K562 (cell line): ENCODE results near the gene SEC24A. TPM values are rescaled to one million over a fixed set of nuclear protein-coding genes. Genes with fewer than 3 reads are reported as not detected.

Experiments used
- ATAC-seq: fragments of 200-7000 bp; cut with Tn5 transposase; 3 replicates; pipeline ENCODE4 v1.9.1; 2020; ENCODE audit warnings: moderate library complexity
- BruUV-seq: library from RNA; stranded (reverse); fragments of 400-500 nt; replicated peaks from 2 replicates; lab custom pipeline; 2021; lab: Mats Ljungman, UMichigan
- CTCF ChIA-PET: fragments of 300-600 bp; formaldehyde crosslinking; extraction: SDS; loops from one replicate; lab custom pipeline; 2021; ENCODE audit warnings: low intra/inter-chr PET ratio; lab: Yijun Ruan, JAX
- POLR2A ChIA-PET: fragments of 300-600, 350-650 bp; sonication (Branson Sonifier 250); formaldehyde crosslinking; extraction: SDS; loops from one replicate; lab custom pipeline; 2021; ENCODE audit warnings: antibody characterized with exemption, inconsistent platforms; lab: Yijun Ruan, JAX
- DNase-seq, 4 experiments: peaks; one replicate each; pipeline versions ENCODE4 v3.0.0 to v3.0.0-alpha.2; 2011 to 2018; ENCODE audit warnings: low spot score in 3 of 4, mixed read lengths in 3 of 4; ENCODE audit errors: extremely low read depth in 1 of 4
- FAIRE-seq: peaks from 2 replicates; lab custom pipeline; 2011; peaks lifted over from hg19 to GRCh38; lab: Jason Lieb, UNC
- H2AFZ ChIP-seq: 2 replicates; pipeline ENCODE4 v1.6.0; 2011; ENCODE audit warnings: low read depth, low read length, control low read depth, inconsistent platforms
- H3K27ac ChIP-seq: fragments of 200-600 bp; 3 replicates; pipeline ENCODE4 v1.8.0; 2011; ENCODE audit warnings: low read depth, mild to moderate bottlenecking, control low read depth, inconsistent platforms, low read length, moderate library complexity, mixed read lengths; ENCODE audit errors: extremely low read depth
- H3K27me3 ChIP-seq, 2 experiments: fragments of 300-600 bp in 1 of 2; 2 replicates in 1 of 2; 3 replicates in 1 of 2; pipeline versions ENCODE4 v1.6.0 to v1.8.0; 2011; ENCODE audit warnings: inconsistent platforms in 2 of 2, low read length in 2 of 2, mild to moderate bottlenecking in 1 of 2, mixed read lengths in 1 of 2, moderate library complexity in 1 of 2; ENCODE audit not compliant: control insufficient read depth in 2 of 2, insufficient read depth in 2 of 2
- H3K36me3 ChIP-seq: fragments of 300-600 bp; 3 replicates; pipeline ENCODE4 v1.8.0; 2011; ENCODE audit warnings: mild to moderate bottlenecking, low read length, inconsistent platforms; ENCODE audit not compliant: control insufficient read depth, insufficient read depth
- H3K4me1 ChIP-seq, 2 experiments: fragments of 200-600 bp in 1 of 2; replicated peaks in 1 of 2; 2 replicates in 1 of 2; 3 replicates in 1 of 2; pipeline versions ENCODE4 v1.5.1 to v1.8.0; 2011; ENCODE audit warnings: inconsistent platforms in 2 of 2, low read length in 2 of 2, mild to moderate bottlenecking in 1 of 2, mixed read lengths in 1 of 2, moderate library complexity in 1 of 2; ENCODE audit not compliant: control insufficient read depth in 2 of 2, insufficient read depth in 2 of 2
- H3K4me2 ChIP-seq: 2 replicates; pipeline ENCODE4 v1.6.1; 2011; ENCODE audit warnings: low read length, control low read depth, inconsistent platforms, mixed read lengths; ENCODE audit not compliant: insufficient read depth
- H3K4me3 ChIP-seq: fragments of 200-600 bp; sonication (generic), shearing (Covaris generic); 2 replicates; pipeline ENCODE4 v1.5.1; 2016; ENCODE audit warnings: control low read depth, inconsistent platforms
- H3K79me2 ChIP-seq: fragments of 200-600 bp; 3 replicates; pipeline ENCODE4 v1.8.0; 2011; ENCODE audit warnings: low read length, inconsistent platforms; ENCODE audit not compliant: control insufficient read depth, insufficient read depth
- H3K9ac ChIP-seq, 2 experiments: 2 replicates each; pipeline versions ENCODE4 v1.6.0 to v1.6.1; 2011; ENCODE audit warnings: low read depth in 2 of 2, low read length in 2 of 2, control low read depth in 1 of 2, inconsistent platforms in 1 of 2, mild to moderate bottlenecking in 1 of 2, mixed read lengths in 1 of 2; ENCODE audit not compliant: insufficient read depth in 1 of 2
- H3K9me1 ChIP-seq: one replicate; pipeline ENCODE4 v1.6.0; 2011; ENCODE audit warnings: inconsistent platforms, mild to moderate bottlenecking, low read length, moderate library complexity; ENCODE audit not compliant: control insufficient read depth, insufficient read depth
- H3K9me3 ChIP-seq: replicated peaks from 2 replicates; pipeline ENCODE4 v1.5.1; 2011; ENCODE audit warnings: low read depth, low read length, inconsistent platforms; ENCODE audit not compliant: control insufficient read depth, insufficient read depth
- H4K20me1 ChIP-seq: replicated peaks from 2 replicates; pipeline ENCODE4 v1.6.1; 2011; ENCODE audit warnings: low read length, inconsistent platforms, mixed read lengths; ENCODE audit not compliant: control insufficient read depth, insufficient read depth
- ATF3 ChIP-seq, 2 experiments: fragments of 450-650 bp in 1 of 2; sonication (generic) in 1 of 2; formaldehyde crosslinking in 1 of 2; IDR thresholded peaks in 1 of 2; conservative IDR thresholded peaks in 1 of 2; 2 replicates each; pipeline versions ENCODE4 v1.6.1 to v1.8.1; 2016 to 2023; ENCODE audit warnings: mild to moderate bottlenecking in 2 of 2, moderate library complexity in 2 of 2, inconsistent platforms in 1 of 2, missing genetic modification reagents in 1 of 2
- ESRRB ChIP-seq: fragments of 250-450 bp; sonication (Bioruptor Pico); IDR thresholded peaks from 2 replicates; pipeline ENCODE4 v1.5.0; 2020; ENCODE audit warnings: mild to moderate bottlenecking, moderate library complexity, borderline replicate concordance
- FOSL1 ChIP-seq: fragments of 200-800 bp; sonication (Bioruptor generic); conservative IDR thresholded peaks from 2 replicates; pipeline ENCODE4 v1.6.1; 2016; ENCODE audit warnings: missing genetic modification characterization, missing compliant biosample characterization
- HNRNPUL1 ChIP-seq: fragments of 200-400 bp; formaldehyde crosslinking; IDR thresholded peaks from 2 replicates; pipeline ENCODE4 v1.6.1; 2017; ENCODE audit warnings: low read length
- KLF1 ChIP-seq: fragments of 450-650 bp; IDR thresholded peaks from 2 replicates; pipeline ENCODE4 v1.6.1; 2016; ENCODE audit warnings: missing genetic modification characterization, missing compliant biosample characterization
- PRDM10 ChIP-seq: fragments of 450-650 bp; IDR thresholded peaks from 2 replicates; pipeline ENCODE4 v1.6.1; 2018; ENCODE audit not compliant: partially characterized antibody
- PRPF4 ChIP-seq: fragments of 200-400 bp; formaldehyde crosslinking; IDR thresholded peaks from one replicate; pipeline ENCODE4 v1.6.1; 2017; ENCODE audit warnings: low read length, low read depth, mild to moderate bottlenecking; ENCODE audit not compliant: insufficient read depth, poor library complexity, severe bottlenecking
- RFX1 ChIP-seq: fragments of 450-650 bp; IDR thresholded peaks from 2 replicates; pipeline ENCODE4 v1.6.1; 2016; ENCODE audit warnings: mild to moderate bottlenecking, moderate library complexity
- TEAD2 ChIP-seq: fragments of 450-650 bp; IDR thresholded peaks from 2 replicates; pipeline ENCODE4 v1.6.1; 2016; ENCODE audit warnings: missing genetic modification characterization, control low read depth, missing compliant biosample characterization
- ZBTB11 ChIP-seq, 3 experiments: fragments of 200-800 bp in 1 of 3; fragments of 250-450 bp in 1 of 3; fragments of 450-650 bp in 1 of 3; sonication (Bioruptor Pico) in 1 of 3; sonication (Bioruptor generic) in 1 of 3; formaldehyde crosslinking in 1 of 3; IDR thresholded peaks; 2 replicates each; pipeline versions ENCODE4 v1.6.1 to v1.8.0; 2016 to 2022; ENCODE audit warnings: mild to moderate bottlenecking in 2 of 3, missing genetic modification characterization in 2 of 3, missing compliant biosample characterization in 1 of 3, moderate library complexity in 1 of 3
- ZNF184 ChIP-seq: sonication (generic); formaldehyde crosslinking; IDR thresholded peaks from 2 replicates; pipeline ENCODE4 v1.5.0; 2020; ENCODE audit warnings: missing genetic modification reagents
- WGBS: fragments of 100-300 bp; shearing (Covaris generic); methylation state at CpG from one replicate; pipeline ENCODE4 v1.1.6; 2016; ENCODE audit warnings: low coverage, mixed read lengths; ENCODE audit not compliant: insufficient coverage; ENCODE audit errors: missing lambda C conversion rate; 5-methylcytosine and 5-hydroxymethylcytosine counted together
- in situ Hi-C: fragments of 300-500 bp; cut with MboI; formaldehyde crosslinking; loops from 4 replicates; pipeline ENCODE4 v1.15.0; 2018; ENCODE audit warnings: inconsistent platforms, mixed read lengths
- intact Hi-C: fragments of 100-400 bp; cut with micrococcal nuclease; formaldehyde crosslinking; loops from 2 replicates; pipeline ENCODE4 v1.14.2; 2022
- polyA plus RNA-seq, 8 experiments: library from polyadenylated mRNA; depleted of rRNA in 4 of 8; stranded (reverse) in 5 of 8; unstranded in 3 of 8; fragments of >200 nt; fragmentation: Nextera tagmentation in 2 of 8; fragmentation: Illumina TruSeq in 1 of 8; extraction: Ambion mirVana in 2 of 8; extraction: Trizol in 1 of 8; gene quantifications; 2 replicates each; pipeline versions ENCODE4 v1.2.1 to v1.2.3, GENCODE V29; 2011 to 2014; ENCODE audit warnings: inconsistent platforms in 1 of 8, missing spikeins in 1 of 8
- total RNA-seq, 7 experiments: library from RNA; depleted of rRNA in 6 of 7; stranded (reverse); fragments of >200 nt in 6 of 7; fragmentation: Illumina TruSeq in 2 of 7; extraction: Trizol in 2 of 7; gene quantifications; 2 replicates each; pipeline versions ENCODE4 v1.2.1 to v1.2.3, GENCODE V29; 2011 to 2021; ENCODE audit warnings: low replicate concordance in 1 of 7

SEC24A gene
- total and polyA plus RNA-seq, 9 of the 15 experiments (the other 6 are each of a cell fraction or from before 2014, with no cell fraction given): 7.9 to 36.5 (median 17.5) TPM

GRCh38 chr5:134738963-134739661 lies 90.5 kb downstream of the SEC24A start (continued):
- TF ChIP-seq ATF3 (IDR thresholded peaks at IDR 0.05) (no peak), ATF3 (CRISPR knock-in tag; conservative IDR thresholded peaks at IDR 0.05) (no peak), ZNF184 (CRISPR knock-in tag) (no peak)

- no peaks in the 10 kb centered on the region for H4K20me1 ChIP-seq
- in situ Hi-C loops: no loop called here
- no peak overlapping the region for H3K4me2 ChIP-seq
- H2AFZ ChIP-seq: no peak overlapping the region
- no peak overlapping the region for H3K4me3 ChIP-seq
- H3K9me3 ChIP-seq: no peaks in the 10 kb centered on the region
- H3K79me2 ChIP-seq: peaks cover 32% of the 10 kb centered on the region
- H3K27ac ChIP-seq: no peak overlapping the region
- DNase-seq (no peak), ATAC-seq (no peak), FAIRE-seq (no peak)
- H3K9me1 ChIP-seq: no peaks in the 10 kb centered on the region
- POLR2A ChIA-PET: interaction anchor here (0.8 to 4.0 kb wide), 4 partner anchors 7 to 360 kb away, joined by 3 to 21 read pairs (median 10); partner anchors contain the start of gene DDX46
- H3K4me1 ChIP-seq: peaks cover 13 to 15% of the 10 kb centered on the region in 2 experiments
- intact Hi-C loops: no loop called here
- H3K9ac ChIP-seq: peak overlapping the region in 1 of 2 experiments; percentile 80; a peak in 1 of 4 replicates
- CTCF ChIA-PET: no interaction called here
- no TSS peak for BruUV-seq
- H3K36me3 ChIP-seq: peaks cover 32% of the 10 kb centered on the region; the same call in 2 of the 3 replicates
- 87% methylated on average over 11 of the region's 11 CpGs for WGBS
- H3K27me3 ChIP-seq: no peaks in the 10 kb centered on the region
- no peak for TF ChIP-seq KLF1 (tag)
- TF ChIP-seq HNRNPUL1: no peak
- no peak for TF ChIP-seq PRDM10
- no peak for TF ChIP-seq ZBTB11 (CRISPR knock-in tag; IDR thresholded peaks at IDR 0.05)
- TF ChIP-seq TEAD2 (tag): no peak
- no peak for TF ChIP-seq FOSL1 (tag)
- TF ChIP-seq PRPF4: no peak
- no peak for TF ChIP-seq RFX1
- no peak for TF ChIP-seq ESRRB
These were observed 92.5 kb downstream of the SEC24A start for GRCh38 chr5:134741052-134741451.
